NCI-H510A (cell line): ENCODE results near the gene KCNMB2.
A peak's percentile ranks its signal among the peaks of the same experiment; 100 is the strongest.

ENCODE experiments used
- DNase-seq: peaks from one replicate; lab custom pipeline; 2025; lab: John Stamatoyannopoulos, UW

The KCNMB2 gene

GRCh38 chr3:178761024-178761423 is 224.8 kb downstream of the KCNMB2 start:
- no peak for DNase-seq

- DNase-seq = no peak
Measured at GRCh38 chr3:178761461-178761860, 225.2 kb downstream of the KCNMB2 start.

DNA sequence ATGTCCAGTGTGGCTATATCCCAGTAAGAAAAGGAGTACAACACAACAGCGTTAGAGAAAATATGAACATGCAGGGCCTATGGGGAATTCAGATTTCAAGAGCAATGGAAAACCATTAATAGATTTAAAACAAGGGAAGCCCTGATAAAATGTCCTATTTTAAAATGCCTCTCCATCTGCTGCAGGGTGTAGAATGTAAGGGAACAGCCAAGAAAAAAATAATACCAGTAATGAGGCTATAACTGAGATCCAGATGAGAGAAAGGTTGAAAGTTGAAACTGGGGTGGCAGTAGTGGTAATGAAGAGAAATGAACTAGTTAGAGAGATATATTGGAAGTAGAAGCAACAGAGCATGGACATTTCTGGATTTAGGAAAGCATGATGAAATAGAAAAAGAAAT is 226.1 kb downstream of the KCNMB2 start:
- DNase-seq = no peak

- DNase-seq = no peak
Measured at GRCh38 chr3:178765472-178765871, 229.2 kb downstream of the KCNMB2 start.

DNA sequence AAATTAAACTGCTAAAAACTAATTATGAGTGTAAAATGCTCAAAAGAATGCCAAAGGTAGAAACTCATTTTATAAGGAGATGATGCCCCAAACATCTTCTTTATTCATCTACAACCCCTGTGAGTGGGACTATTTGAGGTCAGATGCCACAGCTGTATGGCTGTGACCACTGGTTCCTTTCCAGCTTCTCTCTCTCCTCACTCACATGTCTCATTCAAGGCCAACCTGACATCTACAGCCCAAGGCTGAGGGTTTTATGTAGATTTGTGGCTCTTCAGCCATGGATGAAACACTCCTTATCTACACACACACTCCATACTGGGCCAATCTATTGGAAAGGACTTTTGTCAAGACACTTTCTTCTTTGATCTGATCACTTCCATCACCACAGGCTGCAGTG is 231.3 kb downstream of the KCNMB2 start:
- DNase-seq = no peak

DNA sequence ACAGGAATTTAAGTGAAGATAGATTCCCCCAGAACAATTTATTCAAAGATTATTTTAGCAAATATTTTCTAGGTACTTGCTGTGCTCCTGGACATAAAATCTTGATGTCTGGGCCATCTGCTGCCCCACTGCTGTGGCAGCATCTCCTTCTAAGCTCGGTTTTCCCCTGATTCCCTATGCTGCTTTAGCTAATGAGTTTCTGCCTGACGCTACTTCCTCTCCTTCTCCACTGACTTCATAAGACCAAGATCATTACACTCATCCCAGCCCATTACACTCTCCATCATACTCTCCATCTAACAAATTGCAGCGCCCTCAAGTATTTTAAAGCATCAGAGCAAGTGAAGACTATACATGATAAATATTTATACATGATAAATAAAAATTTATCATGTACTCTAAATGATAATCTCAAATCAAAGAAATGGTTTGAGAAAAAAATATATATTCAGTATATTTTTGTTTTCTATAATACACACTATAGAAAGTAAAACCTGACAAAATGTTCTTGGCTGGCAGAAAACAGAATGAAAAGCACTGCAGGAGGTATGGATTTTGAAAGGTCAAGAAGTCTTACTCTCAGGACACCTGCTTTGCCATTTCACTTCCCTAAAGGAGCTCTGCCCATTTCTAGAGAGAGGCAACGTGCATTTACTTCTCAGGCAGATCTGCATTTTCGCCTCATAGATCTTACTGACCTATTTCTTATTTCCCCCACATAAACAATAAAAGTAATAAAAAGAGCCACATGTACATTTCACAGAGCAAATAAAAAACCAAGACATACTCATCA is 232.0 kb downstream of the KCNMB2 start:
- no peak for DNase-seq

- DNase-seq = no peak
Measured at GRCh38 chr3:178771511-178771910, 235.3 kb downstream of the KCNMB2 start.

GRCh38 chr3:178772746-178773145 is 236.5 kb downstream of the KCNMB2 start:
- DNase-seq = no peak

- DNase-seq = no peak
Measured at GRCh38 chr3:178773358-178773757, 237.1 kb downstream of the KCNMB2 start.

GRCh38 chr3:178777718-178778411 is 241.6 kb downstream of the KCNMB2 start:
- no peak for DNase-seq

DNA sequence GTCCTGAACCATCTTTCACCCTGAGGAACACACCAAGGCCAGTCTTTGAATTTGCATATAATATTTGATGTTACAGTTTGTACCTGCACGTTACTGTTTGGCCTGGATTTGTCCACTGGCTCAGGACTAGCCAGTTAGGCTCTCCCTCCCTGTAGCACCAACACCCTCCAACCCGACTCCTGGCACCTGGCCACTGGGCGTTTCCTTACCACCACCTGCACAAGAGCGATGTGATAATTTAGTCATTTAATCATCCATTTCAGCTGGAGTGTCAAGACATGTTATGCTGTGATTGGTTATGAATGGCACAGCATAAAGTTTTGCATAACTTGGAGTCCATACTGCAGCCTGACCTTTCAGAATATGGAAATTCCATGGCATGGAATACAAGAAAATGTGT is 242.4 kb downstream of the KCNMB2 start:
- peak; percentile 27 for DNase-seq

DNA sequence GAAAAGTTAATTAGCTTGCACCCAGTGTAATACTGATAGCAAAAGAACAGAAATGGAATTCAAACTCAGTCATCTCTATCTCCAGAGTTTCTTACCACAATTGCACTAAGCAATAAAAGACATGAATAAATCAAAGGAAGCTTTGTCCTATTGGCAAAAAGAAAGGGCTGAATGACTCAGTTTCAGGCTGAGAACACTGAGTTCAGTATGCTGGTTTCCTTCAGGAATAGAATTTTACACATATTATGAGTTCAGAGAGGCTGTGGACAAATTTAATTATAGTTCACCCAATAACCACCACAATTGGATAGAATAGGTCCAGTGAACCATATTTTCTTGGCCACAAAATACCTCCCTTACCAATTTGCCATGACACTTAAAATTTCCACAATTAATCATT is 249.7 kb downstream of the KCNMB2 start:
- no peak for DNase-seq

GRCh38 chr3:178787960-178788359 is 251.7 kb downstream of the KCNMB2 start:
- no peak for DNase-seq

- no peak for DNase-seq
Measured at GRCh38 chr3:178794711-178795110, 258.5 kb downstream of the KCNMB2 start.

- no peak for DNase-seq
Measured at GRCh38 chr3:178795349-178795748, 259.1 kb downstream of the KCNMB2 start.

GRCh38 chr3:178802259-178802658 is 266.0 kb downstream of the KCNMB2 start:
- no peak for DNase-seq

DNA sequence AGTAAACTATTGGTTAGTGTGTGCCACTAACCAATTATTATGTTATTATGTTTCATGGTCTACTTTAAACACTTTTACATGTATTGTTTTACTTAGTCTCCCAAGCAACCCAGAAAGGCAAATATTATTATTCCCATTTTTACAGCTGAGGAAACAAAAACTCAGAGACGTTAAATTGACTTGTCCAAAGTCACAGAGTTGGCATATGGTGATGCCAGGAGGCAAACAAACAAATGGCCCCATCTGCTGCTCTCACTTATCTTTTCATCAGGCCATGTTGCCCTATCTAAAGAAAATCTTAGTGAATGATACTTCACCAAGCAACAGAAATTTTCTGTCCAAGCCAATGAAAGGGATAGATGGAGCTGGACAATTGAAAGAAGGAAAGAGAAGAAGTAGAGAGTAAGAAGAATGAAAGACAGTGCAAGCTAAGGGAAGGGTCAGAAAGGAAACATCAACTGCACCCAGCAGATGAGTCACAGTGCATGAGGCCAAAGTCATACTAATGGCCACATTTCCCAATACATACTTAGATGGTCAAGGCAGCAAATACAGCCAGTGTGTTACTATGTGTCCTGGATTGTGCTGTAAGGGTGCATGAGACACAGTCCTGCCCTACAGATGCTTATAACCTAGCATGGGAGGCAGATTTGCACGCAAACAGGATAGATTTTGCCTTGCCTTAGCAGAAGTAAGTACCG is 266.9 kb downstream of the KCNMB2 start:
- no peak for DNase-seq

- no peak for DNase-seq
Measured at GRCh38 chr3:178804606-178805005, 268.4 kb downstream of the KCNMB2 start.

- DNase-seq = no peak
Measured at GRCh38 chr3:178805741-178806140, 269.5 kb downstream of the KCNMB2 start.

DNA sequence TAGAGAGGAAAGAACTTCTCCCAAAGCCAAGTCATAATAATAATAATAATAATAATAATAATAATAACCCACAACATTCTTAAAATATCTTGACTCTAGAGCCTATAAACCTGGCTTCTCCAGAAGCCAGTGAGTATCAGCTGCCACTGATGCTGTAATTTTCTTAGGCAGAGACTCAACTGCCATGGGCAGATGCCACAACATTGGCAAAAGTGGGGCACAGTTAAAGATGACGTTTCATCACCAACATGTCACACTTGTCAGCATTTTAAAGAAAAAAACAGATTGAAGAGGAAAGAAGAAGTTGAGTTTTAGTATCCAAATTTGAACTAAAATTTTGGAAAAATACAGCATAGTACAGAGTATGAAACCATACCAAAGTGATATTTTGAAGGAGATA is 270.4 kb downstream of the KCNMB2 start:
- no peak for DNase-seq

GRCh38 chr3:178807694-178808093 is 271.5 kb downstream of the KCNMB2 start:
- DNase-seq = no peak

- DNase-seq = no peak
Measured at GRCh38 chr3:178808748-178809147, 272.5 kb downstream of the KCNMB2 start.

- DNase-seq = no peak
Measured at GRCh38 chr3:178810181-178810580, 273.9 kb downstream of the KCNMB2 start.
